Kidney (tissue), 14 donors: ENCODE results near the gene USP25. TPM values are rescaled to one million over a fixed set of nuclear protein-coding genes. Genes with fewer than 3 reads are reported as not detected.

Experiments used
- DNase-seq, 5 donors: peaks; one replicate each; pipeline ENCODE4 v3.0.0-alpha.2; 2013 to 2020
- FAIRE-seq: peaks from 2 replicates; lab custom pipeline; 2012; peaks lifted over from hg19 to GRCh38; lab: Jason Lieb, UNC
- H3K27ac ChIP-seq, 2 donors: one replicate each; pipeline ENCODE4 v1.7.0; 2013; ENCODE audit warnings: low read depth in 2 of 2, low read length in 2 of 2, inconsistent platforms in 1 of 2
- H3K27me3 ChIP-seq: one replicate; pipeline ENCODE4 v1.7.1; 2013; ENCODE audit warnings: low read length, inconsistent platforms; ENCODE audit not compliant: control insufficient read depth, insufficient read depth
- H3K36me3 ChIP-seq, 3 donors: one replicate each; pipeline versions ENCODE4 v1.7.0 to v1.7.1; 2013; ENCODE audit warnings: low read length in 3 of 3, control low read depth in 1 of 3, inconsistent platforms in 1 of 3; ENCODE audit not compliant: insufficient read depth in 3 of 3, control insufficient read depth in 2 of 3
- H3K4me1 ChIP-seq, 3 donors: one replicate each; pipeline versions ENCODE4 v1.7.0 to v1.7.1; 2013; ENCODE audit warnings: low read length in 3 of 3, inconsistent platforms in 1 of 3, low read depth in 1 of 3; ENCODE audit not compliant: control insufficient read depth in 2 of 3, insufficient read depth in 2 of 3
- H3K4me3 ChIP-seq, 3 donors: one replicate each; pipeline versions ENCODE4 v1.7.0 to v1.8.1; 2013; ENCODE audit warnings: low read length in 3 of 3, control low read depth in 1 of 3, inconsistent platforms in 1 of 3
- H3K9ac ChIP-seq, 3 donors: one replicate each; pipeline versions ENCODE4 v1.7.0 to v1.7.1; 2013; ENCODE audit warnings: low read length in 3 of 3, control low read depth in 1 of 3, inconsistent platforms in 1 of 3
- H3K9me3 ChIP-seq, 3 donors: one replicate each; pipeline versions ENCODE4 v1.7.0 to v1.7.1; 2013; ENCODE audit warnings: low read length in 3 of 3, control low read depth in 1 of 3, inconsistent platforms in 1 of 3; ENCODE audit not compliant: control insufficient read depth in 2 of 3, insufficient read depth in 1 of 3
- CTCF ChIP-seq: IDR thresholded peaks from 3 replicates; pipeline ENCODE4 v1.5.1; 2012; ENCODE audit warnings: mild to moderate bottlenecking, moderate library complexity, borderline replicate concordance; ENCODE audit not compliant: insufficient read depth; ENCODE audit errors: extremely low read depth
- intact Hi-C: fragments of 100-400 bp; cut with DNase I; formaldehyde crosslinking; loops from one replicate; pipeline ENCODE4 v1.11.1; 2022
- polyA plus RNA-seq: library from polyadenylated mRNA; stranded (reverse); fragments of 350-450 nt; fragmentation: Illumina TruSeq; extraction: RNeasy Lipid Tissue Mini Kit (QIAGEN cat#74804); gene quantifications from one replicate; pipeline ENCODE4 v1.2.3, GENCODE V29; 2014; ENCODE audit warnings: low read depth, low replicate concordance; ENCODE audit not compliant: insufficient read depth
- total RNA-seq: library from RNA; stranded (reverse); fragmentation: NEBNext Ultra II Directional; extraction: Animal tissue kit (Norgen Biotek cat#: 25700); gene quantifications from one replicate; pipeline ENCODE4 v1.2.1, GENCODE V29; 2021
- donor health status: control.
- donor health status: control.
- donor health status: control.
- donor health status: control.
- donor health status: control.
- donor health status: DM: yes; HTN: yes; CAD: no.
- donor health status: Normal renal cell carcinoma (clear cell type).

The USP25 gene
- total and polyA plus RNA-seq, 2 donors from 2014 or later = 14.0 to 51.6 TPM

- intact Hi-C loops = no loop called here
- H3K36me3 ChIP-seq = peaks cover 0 to 9% (median 2%) of the 10 kb centered on the region in 3 donors
- TF ChIP-seq CTCF = no peak
- no peaks in the 10 kb centered on the region for H3K9me3 ChIP-seq
- H3K27ac ChIP-seq = no peak overlapping the region
- FAIRE-seq = no peak
- peak in 1 of 5 donors; percentile 7 for DNase-seq
- no peak overlapping the region for H3K4me3 ChIP-seq
- H3K4me1 ChIP-seq = no peaks in the 10 kb centered on the region
- H3K27me3 ChIP-seq = no peaks in the 10 kb centered on the region
- H3K9ac ChIP-seq = no peak overlapping the region
Observed at GRCh38 chr21:15841856-15842564, 112.2 kb downstream of the USP25 start.

- intact Hi-C loops = no loop called here
- no peak overlapping the region for H3K4me3 ChIP-seq
- no peaks in the 10 kb centered on the region for H3K27me3 ChIP-seq
- DNase-seq (no peak), FAIRE-seq (no peak)
- no peak overlapping the region for H3K27ac ChIP-seq
- TF ChIP-seq CTCF = no peak
- no peaks in the 10 kb centered on the region for H3K4me1 ChIP-seq
- H3K36me3 ChIP-seq = peaks cover 0 to 9% (median 2%) of the 10 kb centered on the region in 3 donors
- H3K9ac ChIP-seq = no peak overlapping the region
- H3K9me3 ChIP-seq = no peaks in the 10 kb centered on the region
Observed at GRCh38 chr21:15842565-15842880, 112.7 kb downstream of the USP25 start.

DNA sequence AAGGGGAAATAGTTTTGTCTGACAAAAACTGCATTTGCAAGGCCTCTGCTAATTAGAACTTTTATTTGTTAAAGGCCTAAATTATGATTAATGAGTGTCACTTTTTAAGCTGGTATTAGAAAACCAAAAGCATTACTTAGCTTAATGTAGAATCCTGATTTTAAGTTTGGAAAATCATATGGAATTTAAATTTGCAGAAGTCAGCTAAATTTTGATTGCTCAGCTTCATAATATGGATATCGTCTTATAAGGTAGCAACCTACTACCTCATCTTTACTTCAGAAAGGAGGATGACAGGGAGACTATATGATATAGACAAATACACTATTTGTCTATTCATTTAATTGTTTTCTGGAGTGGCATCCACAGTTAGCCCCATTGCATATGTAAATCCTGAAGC is 114.0 kb downstream of the USP25 start:
- intact Hi-C loops = no loop called here
- H3K9me3 ChIP-seq = no peaks in the 10 kb centered on the region
- no peak overlapping the region for H3K27ac ChIP-seq
- FAIRE-seq (no peak), DNase-seq (no peak)
- H3K4me3 ChIP-seq = no peak overlapping the region
- H3K9ac ChIP-seq = no peak overlapping the region
- peaks cover 0 to 14% (median 2%) of the 10 kb centered on the region in 3 donors for H3K36me3 ChIP-seq
- no peak for TF ChIP-seq CTCF
- no peaks in the 10 kb centered on the region for H3K27me3 ChIP-seq
- no peaks in the 10 kb centered on the region for H3K4me1 ChIP-seq
